Endothelial cell of umbilical vein (primary cell): ENCODE results near the gene ARHGAP32.

Experiments used
- CTCF ChIP-seq, 2 donors: IDR thresholded peaks; 1 replicate in 1 of 2; 2 replicates in 1 of 2; pipeline ENCODE4 v1.5.1; 2011; ENCODE audit warnings: low read length in 2 of 2, mild to moderate bottlenecking in 2 of 2, moderate library complexity in 2 of 2, control low read depth in 1 of 2, inconsistent platforms in 1 of 2, low read depth in 1 of 2; ENCODE audit not compliant: insufficient read depth in 1 of 2; ENCODE audit errors: extremely low read depth in 1 of 2
- EZH2 ChIP-seq: IDR thresholded peaks from 2 replicates; pipeline ENCODE4 v1.6.1; 2012; ENCODE audit warnings: borderline replicate concordance, low read depth, mild to moderate bottlenecking, moderate library complexity, low read length, inconsistent platforms; ENCODE audit not compliant: severe bottlenecking
- FOS ChIP-seq: IDR thresholded peaks from 2 replicates; pipeline ENCODE4 v1.6.1; 2011; ENCODE audit warnings: mild to moderate bottlenecking, low read length, moderate library complexity, borderline replicate concordance; ENCODE audit not compliant: insufficient read depth
- GATA2 ChIP-seq: IDR thresholded peaks from 2 replicates; pipeline ENCODE4 v1.7.0; 2011; ENCODE audit warnings: low read depth, mild to moderate bottlenecking, moderate library complexity, mixed read lengths, low read length; ENCODE audit not compliant: insufficient read length, insufficient read depth
- POLR2A ChIP-seq: IDR thresholded peaks from 2 replicates; pipeline ENCODE4 v1.6.1; 2012; ENCODE audit warnings: low read depth, mild to moderate bottlenecking, control low read depth, low read length
- POLR2AphosphoS5 ChIP-seq: IDR thresholded peaks from 2 replicates; pipeline ENCODE4 v1.6.1; 2012; ENCODE audit warnings: low read depth, mild to moderate bottlenecking, control low read depth, low read length, moderate library complexity; ENCODE audit not compliant: insufficient read depth

DNA sequence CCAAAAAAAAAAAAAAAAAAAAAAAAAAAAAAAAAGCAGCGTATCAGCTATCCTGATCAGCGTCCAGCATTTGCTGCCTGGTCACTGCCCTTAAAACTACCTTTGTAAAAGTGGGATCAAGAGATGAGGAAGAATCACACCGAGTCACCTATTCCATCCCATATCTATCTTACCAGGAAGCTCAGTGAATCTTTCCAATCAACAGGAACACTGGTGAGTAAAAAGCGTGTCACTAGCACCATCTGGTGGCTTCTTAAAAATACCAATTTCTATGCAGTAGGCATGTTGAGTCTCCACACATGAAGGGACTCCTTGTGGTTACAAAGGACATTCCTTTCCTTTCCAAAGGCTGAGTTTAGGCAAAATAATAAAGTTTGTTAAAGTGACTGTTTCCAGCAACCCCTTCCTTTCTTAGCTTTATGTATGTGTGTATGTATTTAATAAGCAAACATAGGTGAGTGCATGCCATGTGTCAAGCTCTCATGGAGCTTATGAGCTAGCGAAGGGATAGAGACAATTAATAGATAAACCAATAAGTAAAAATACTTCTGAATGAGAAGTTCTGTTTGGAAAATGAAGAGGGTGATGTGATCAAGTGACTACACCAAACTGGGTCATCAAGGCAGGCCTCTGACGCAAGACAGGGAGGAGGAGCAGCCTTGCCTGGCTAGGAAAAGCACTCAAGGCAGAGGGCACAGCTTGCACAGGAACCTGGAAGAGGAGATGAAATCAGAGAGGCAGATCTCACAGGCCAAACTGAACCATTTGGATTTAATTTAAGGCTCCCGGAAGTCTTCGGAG lies 235.5 kb downstream of the ARHGAP32 start:
- TF ChIP-seq CTCF (IDR thresholded peaks at IDR 0.05; ENCODE audit: extremely low read depth in 1 of 2, insufficient read depth in 1 of 2, low read depth in 1 of 2, low read length in 2 of 2): peak; percentile 55 to 61
- no peak for TF ChIP-seq POLR2A
- TF ChIP-seq GATA2: no peak
- TF ChIP-seq POLR2AphosphoS5: no peak
- no peak for TF ChIP-seq EZH2
- TF ChIP-seq FOS: no peak
